DOHH2 (cell line): ENCODE measurements around the gene ACAD8.

ENCODE experiments used
- H3F3A ChIP-seq: fragments of 200-600 bp; sonication (generic), shearing (Covaris generic); 2 replicates; pipeline ENCODE4 v1.6.0; 2016; ENCODE audit warnings: antibody characterized with exemption, mild to moderate bottlenecking; ENCODE audit not compliant: control insufficient read depth, insufficient read depth
- H3K27ac ChIP-seq: fragments of 200-600 bp; sonication (generic); 2 replicates; pipeline ENCODE4 v1.5.1; 2014; ENCODE audit warnings: low read depth, mild to moderate bottlenecking, low read length, moderate library complexity
- H3K27me3 ChIP-seq: fragments of 200-600 bp; sonication (generic); 2 replicates; pipeline ENCODE4 v1.6.1; 2014; ENCODE audit warnings: mild to moderate bottlenecking, low read length, mixed read lengths; ENCODE audit not compliant: control insufficient read depth
- H3K36me3 ChIP-seq: fragments of 200-600 bp; sonication (generic); 2 replicates; pipeline ENCODE4 v1.6.1; 2014; ENCODE audit warnings: mild to moderate bottlenecking, low read length, moderate library complexity, mixed read lengths; ENCODE audit not compliant: control insufficient read depth
- H3K4me1 ChIP-seq: fragments of 200-600 bp; sonication (generic); 2 replicates; pipeline ENCODE4 v1.6.1; 2014; ENCODE audit warnings: mild to moderate bottlenecking, low read length, mixed read lengths; ENCODE audit not compliant: control insufficient read depth
- H3K4me2 ChIP-seq: fragments of 200-600 bp; sonication (generic); 2 replicates; pipeline ENCODE4 v1.6.0; 2014; ENCODE audit warnings: mild to moderate bottlenecking, low read length, moderate library complexity
- H3K4me3 ChIP-seq: fragments of 200-600 bp; sonication (generic); 2 replicates; pipeline ENCODE4 v1.5.1; 2014; ENCODE audit warnings: mild to moderate bottlenecking, low read length, mixed read lengths
- H3K79me2 ChIP-seq: fragments of 200-600 bp; sonication (generic); 2 replicates; pipeline ENCODE4 v1.6.1; 2014; ENCODE audit warnings: mild to moderate bottlenecking, low read length, mixed read lengths; ENCODE audit not compliant: control insufficient read depth
- H3K9me2 ChIP-seq: fragments of 200-600 bp; sonication (generic); replicated peaks from 2 replicates; pipeline ENCODE4 v1.6.1; 2014; ENCODE audit warnings: mild to moderate bottlenecking, low read length, mixed read lengths; ENCODE audit not compliant: control insufficient read depth
- H3K9me3 ChIP-seq: fragments of 200-600 bp; sonication (generic); 2 replicates; pipeline ENCODE4 v1.6.1; 2014; ENCODE audit warnings: antibody characterized with exemption, low read length, mixed read lengths; ENCODE audit not compliant: control insufficient read depth, insufficient read depth
- H4K20me1 ChIP-seq: fragments of 200-600 bp; sonication (generic); 2 replicates; pipeline ENCODE4 v1.6.0; 2014; ENCODE audit warnings: low read depth, mild to moderate bottlenecking, antibody characterized with exemption, low read length, moderate library complexity; ENCODE audit not compliant: control insufficient read depth, insufficient read depth
- CTCF ChIP-seq: fragments of 200-600 bp; sonication (generic); IDR thresholded peaks from one replicate; pipeline ENCODE4 v1.5.1; 2014; ENCODE audit warnings: antibody characterized with exemption, mild to moderate bottlenecking, low read depth, low read length; ENCODE audit not compliant: poor library complexity, severe bottlenecking
- EZH2phosphoT487 ChIP-seq: fragments of 200-600 bp; sonication (generic); IDR thresholded peaks from 2 replicates; pipeline ENCODE4 v1.6.1; 2017; ENCODE audit warnings: borderline replicate concordance, mild to moderate bottlenecking, antibody characterized with exemption, low read length, moderate library complexity, mixed read lengths

The ACAD8 gene

GRCh38 chr11:134250246-134250645 lies 3.1 kb upstream of the ACAD8 start:
- Histone ChIP-seq H3K27me3 (no peaks in the 10 kb centered on the region), H3K27ac (no peak overlapping the region), H3F3A (no peaks in the 10 kb centered on the region), H3K9me3 (no peaks in the 10 kb centered on the region), H3K4me3 (no peak overlapping the region), H3K4me2 (no peak overlapping the region), H3K36me3 (peaks cover 45% of the 10 kb centered on the region), H3K4me1 (peaks cover 19% of the 10 kb centered on the region), H3K79me2 (peaks cover 19% of the 10 kb centered on the region), H4K20me1 (no peaks in the 10 kb centered on the region; the same call in 1 of the 2 replicates), H3K9me2 (no peaks in the 10 kb centered on the region)
- TF ChIP-seq CTCF: no peak

- Histone ChIP-seq H3K4me3 (no peak overlapping the region), H3K9me2 (no peaks in the 10 kb centered on the region), H3K36me3 (peaks cover 45% of the 10 kb centered on the region), H3K79me2 (peaks cover 19% of the 10 kb centered on the region), H3K27me3 (no peaks in the 10 kb centered on the region), H4K20me1 (no peaks in the 10 kb centered on the region; the same call in 1 of the 2 replicates), H3F3A (no peaks in the 10 kb centered on the region), H3K27ac (no peak overlapping the region), H3K4me2 (no peak overlapping the region), H3K4me1 (peaks cover 19% of the 10 kb centered on the region), H3K9me3 (no peaks in the 10 kb centered on the region)
- no peak for TF ChIP-seq CTCF
- TF ChIP-seq EZH2phosphoT487: no peak
These were observed 2.7 kb upstream of the ACAD8 start for GRCh38 chr11:134250675-134251074.

- H3K9me2 ChIP-seq: no peaks in the 10 kb centered on the region
- no peak overlapping the region for H3K27ac ChIP-seq
- H3F3A ChIP-seq: no peaks in the 10 kb centered on the region
- TF ChIP-seq EZH2phosphoT487: no peak
- TF ChIP-seq CTCF: no peak
- H3K4me3 ChIP-seq: peak overlapping the region; percentile 82
- peak overlapping the region; percentile 82 for H3K4me2 ChIP-seq
- H3K9me3 ChIP-seq: no peaks in the 10 kb centered on the region
- no peaks in the 10 kb centered on the region for H3K27me3 ChIP-seq
- no peaks in the 10 kb centered on the region; the same call in 1 of the 2 replicates for H4K20me1 ChIP-seq
- peaks cover 19% of the 10 kb centered on the region for H3K4me1 ChIP-seq
- H3K79me2 ChIP-seq: peaks cover 19% of the 10 kb centered on the region
- peaks cover 40% of the 10 kb centered on the region for H3K36me3 ChIP-seq
These were observed 801 bp upstream of the ACAD8 start for GRCh38 chr11:134252346-134253187.
